SKM-1 (cell line): ENCODE measurements around the gene COMMD3.
"Not testable (repeated sequence)": the region's sequence is repeated elsewhere in the genome, so short reads cannot be mapped to it uniquely, and the experiment has no call there.

ENCODE experiments used
- DNase-seq: peaks from one replicate; lab custom pipeline; 2025; ENCODE audit not compliant: unreplicated experiment; lab: John Stamatoyannopoulos, UW

COMMD3 gene

GRCh38 chr10:22338931-22339330, 22.7 kb downstream of the COMMD3 start:
- no peak for DNase-seq

- no peak for DNase-seq
Observed at GRCh38 chr10:22339761-22340328, 23.7 kb downstream of the COMMD3 start.

- DNase-seq = no peak
Observed at GRCh38 chr10:22340329-22341189, 24.4 kb downstream of the COMMD3 start.

- no peak for DNase-seq
Observed at GRCh38 chr10:22341190-22341925, 25.2 kb downstream of the COMMD3 start.

- DNase-seq = no peak
Observed at GRCh38 chr10:22341926-22342196, 25.7 kb downstream of the COMMD3 start.

- DNase-seq = no peak
Observed at GRCh38 chr10:22342421-22342820, 26.2 kb downstream of the COMMD3 start.

GRCh38 chr10:22343731-22344130, 27.5 kb downstream of the COMMD3 start:
- no peak for DNase-seq

- no peak for DNase-seq
Observed at GRCh38 chr10:22344249-22344648, 28.1 kb downstream of the COMMD3 start.

GRCh38 chr10:22344781-22345300, 28.7 kb downstream of the COMMD3 start:
- no peak for DNase-seq

GRCh38 chr10:22345301-22346095, 29.3 kb downstream of the COMMD3 start, which contains the start of gene SPAG6:
Gene SPAG6, plus strand, starts transcription at chr10:22345496. Its CDS starts 116 bp downstream, at chr10:22345612.
- DNase-seq = no peak

GRCh38 chr10:22346096-22346661, 30.0 kb downstream of the COMMD3 start:
- no peak for DNase-seq

- DNase-seq = no peak
Observed at GRCh38 chr10:22349755-22350154, 33.6 kb downstream of the COMMD3 start.

GRCh38 chr10:22351131-22351703, 35.0 kb downstream of the COMMD3 start:
- DNase-seq = no peak

- no peak for DNase-seq
Observed at GRCh38 chr10:22356324-22356873, 40.2 kb downstream of the COMMD3 start.

GRCh38 chr10:22357770-22358169, 41.6 kb downstream of the COMMD3 start:
- not testable (repeated sequence) for DNase-seq

GRCh38 chr10:22363305-22363704, 47.1 kb downstream of the COMMD3 start:
- no peak for DNase-seq

- DNase-seq = no peak
Observed at GRCh38 chr10:22364407-22365140, 48.4 kb downstream of the COMMD3 start.

- DNase-seq = no peak
Observed at GRCh38 chr10:22365233-22365632, 49.0 kb downstream of the COMMD3 start.
